Large intestine (tissue), 3 donors: Measurements from ENCODE around the gene AFDN. TPM values are rescaled to one million over a fixed set of nuclear protein-coding genes. Genes with fewer than 3 reads are reported as not detected.

ENCODE experiments used
- DNase-seq, 2 donors: peaks; one replicate each; pipeline versions ENCODE4 v3.0.0 to v3.0.0-alpha.2; 2013
- H3K27ac ChIP-seq: one replicate; pipeline ENCODE4 v1.5.1; 2013; ENCODE audit warnings: low read length
- H3K27me3 ChIP-seq: 2 replicates; pipeline ENCODE4 v1.6.1; 2013; ENCODE audit warnings: low read length; ENCODE audit not compliant: control insufficient read depth, insufficient read depth
- H3K36me3 ChIP-seq: 2 replicates; pipeline ENCODE4 v1.6.1; 2013; ENCODE audit warnings: low read length; ENCODE audit not compliant: control insufficient read depth, insufficient read depth
- H3K4me1 ChIP-seq: one replicate; pipeline ENCODE4 v1.6.1; 2013; ENCODE audit warnings: low read length; ENCODE audit not compliant: control insufficient read depth, insufficient read depth
- H3K4me3 ChIP-seq: one replicate; pipeline ENCODE4 v1.5.1; 2013; ENCODE audit warnings: low read length
- H3K9me3 ChIP-seq: one replicate; pipeline ENCODE4 v1.6.1; 2013; ENCODE audit warnings: mild to moderate bottlenecking, low read depth, low read length, moderate library complexity; ENCODE audit not compliant: control insufficient read depth
- WGBS: methylation state at CpG from one replicate; pipeline ENCODE4 v1.1.5; 2013; ENCODE audit warnings: low lambda C conversion rate; ENCODE audit not compliant: insufficient coverage; 5-methylcytosine and 5-hydroxymethylcytosine counted together
- polyA plus RNA-seq: library from polyadenylated mRNA; unstranded; fragments of 120-200 nt; gene quantifications from one replicate; pipeline ENCODE4 v1.2.1, GENCODE V29; 2013

AFDN gene
- polyA plus RNA-seq, 1 donor = 194 TPM

DNA sequence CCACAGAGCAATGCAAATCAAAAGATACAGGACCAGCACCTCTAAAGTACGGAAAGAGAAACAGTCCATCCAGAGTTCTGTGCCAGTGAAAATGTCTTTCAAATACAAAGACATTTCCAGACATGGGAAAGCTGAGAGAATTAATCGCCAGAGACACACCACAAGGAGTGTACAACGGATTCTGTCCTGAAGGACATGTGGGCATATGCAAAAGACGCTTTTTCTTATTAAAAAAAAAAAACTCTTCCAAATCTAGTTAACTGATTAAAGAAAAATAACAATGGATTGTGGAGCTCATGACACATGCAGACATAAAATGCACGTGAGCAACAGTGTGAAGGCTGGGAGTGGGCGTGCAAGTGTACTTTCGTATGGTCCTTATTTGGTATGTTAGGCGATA lies 193.5 kb downstream of the AFDN start:
- H3K4me3 ChIP-seq = no peak overlapping the region
- DNase-seq = no peak
- WGBS = 92% methylated on average over 4 of the region's 8 CpGs
- no peaks in the 10 kb centered on the region for H3K27me3 ChIP-seq
- no peak overlapping the region for H3K27ac ChIP-seq
- peaks cover 8% of the 10 kb centered on the region for H3K4me1 ChIP-seq
- no peaks in the 10 kb centered on the region for H3K36me3 ChIP-seq
- peaks cover 11% of the 10 kb centered on the region for H3K9me3 ChIP-seq

DNA sequence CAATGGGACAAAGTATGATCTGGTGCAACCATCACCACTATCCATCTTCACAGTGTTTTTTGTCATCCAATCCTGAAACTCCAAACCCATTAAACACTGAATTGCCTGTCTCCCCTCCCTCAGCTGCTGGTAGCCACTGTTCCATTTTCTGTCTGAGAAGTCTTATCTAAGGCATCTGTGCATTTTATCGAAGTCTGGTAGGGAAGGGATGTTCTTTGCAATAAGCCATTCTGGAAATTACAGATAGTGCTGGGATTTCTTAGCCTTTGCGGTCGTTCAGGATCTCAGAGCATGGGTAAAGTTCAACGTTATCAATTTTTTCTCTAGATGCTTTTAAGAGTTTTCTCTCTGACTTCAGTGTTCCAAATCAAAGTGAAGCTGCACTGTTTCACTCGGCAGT lies 194.9 kb downstream of the AFDN start:
- WGBS = 56% methylated on average over 3 of the region's 5 CpGs

More for the DNA sequence above, 194.9 kb downstream of the AFDN start:
- Histone ChIP-seq H3K27ac (no peak overlapping the region), H3K27me3 (no peaks in the 10 kb centered on the region), H3K9me3 (peaks cover 4% of the 10 kb centered on the region), H3K4me3 (no peak overlapping the region), H3K36me3 (no peaks in the 10 kb centered on the region), H3K4me1 (peaks cover 8% of the 10 kb centered on the region)
- DNase-seq = no peak

Other genes starting within 250 kb of the AFDN start
- 0.82 TPM for gene KIF25, start 170.8 kb downstream of the AFDN start, polyA plus RNA-seq